Astrocyte (in vitro differentiated cells and primary cell): ENCODE data around the gene ZNF513.

Experiments used
- EZH2 ChIP-seq: IDR thresholded peaks from 2 replicates; pipeline ENCODE4 v1.6.1; 2012; ENCODE audit warnings: mild to moderate bottlenecking, low read length, inconsistent platforms; ENCODE audit not compliant: insufficient read depth
- TF ChIP-seq, protein P1 (sequence below): IDR thresholded peaks from 2 replicates; pipeline ENCODE4 v1.5.1; 2011; ENCODE audit warnings: low read depth, mild to moderate bottlenecking, inconsistent platforms, low read length, moderate library complexity; ENCODE audit not compliant: insufficient read depth

DNA sequence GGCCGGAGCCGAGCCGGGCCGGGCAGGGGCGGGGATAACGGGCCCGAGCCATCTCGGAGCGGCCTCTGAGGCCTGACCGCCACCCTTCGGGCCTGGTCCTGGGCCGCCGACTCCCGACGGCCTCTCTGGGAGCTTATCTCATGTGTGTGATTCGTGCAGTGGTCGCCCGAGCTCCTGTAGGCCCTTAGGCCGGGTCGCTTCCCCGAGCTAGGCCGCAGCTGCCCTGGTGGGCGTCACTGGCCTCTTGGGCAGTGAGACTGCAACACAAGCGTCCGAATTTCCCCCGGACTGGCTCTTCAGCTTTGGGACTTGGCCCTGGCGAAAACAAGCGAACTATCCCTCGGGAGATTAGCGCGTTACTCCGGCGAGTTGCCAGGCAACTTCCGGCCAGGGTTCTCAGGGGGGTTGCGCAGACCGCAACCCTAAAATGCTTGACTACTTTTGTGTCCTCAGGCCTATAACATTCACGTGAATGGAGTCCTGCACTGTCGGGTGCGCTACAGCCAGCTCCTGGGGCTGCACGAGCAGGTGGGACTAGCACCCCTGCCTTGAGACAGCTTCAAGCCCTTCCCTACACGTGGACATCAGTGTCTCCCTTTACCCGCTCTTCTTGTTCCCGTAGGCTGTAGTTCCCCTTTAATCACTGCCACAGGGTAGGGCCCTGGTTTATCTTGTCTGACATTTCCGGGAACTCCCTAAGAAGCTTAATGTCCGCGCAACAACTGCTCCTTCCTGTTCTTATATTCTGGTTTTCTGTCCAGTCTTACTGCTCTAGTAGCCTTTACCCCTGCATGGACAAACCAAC lies 9.5 kb downstream of the ZNF513 start:
- TF ChIP-seq, protein P1, sequence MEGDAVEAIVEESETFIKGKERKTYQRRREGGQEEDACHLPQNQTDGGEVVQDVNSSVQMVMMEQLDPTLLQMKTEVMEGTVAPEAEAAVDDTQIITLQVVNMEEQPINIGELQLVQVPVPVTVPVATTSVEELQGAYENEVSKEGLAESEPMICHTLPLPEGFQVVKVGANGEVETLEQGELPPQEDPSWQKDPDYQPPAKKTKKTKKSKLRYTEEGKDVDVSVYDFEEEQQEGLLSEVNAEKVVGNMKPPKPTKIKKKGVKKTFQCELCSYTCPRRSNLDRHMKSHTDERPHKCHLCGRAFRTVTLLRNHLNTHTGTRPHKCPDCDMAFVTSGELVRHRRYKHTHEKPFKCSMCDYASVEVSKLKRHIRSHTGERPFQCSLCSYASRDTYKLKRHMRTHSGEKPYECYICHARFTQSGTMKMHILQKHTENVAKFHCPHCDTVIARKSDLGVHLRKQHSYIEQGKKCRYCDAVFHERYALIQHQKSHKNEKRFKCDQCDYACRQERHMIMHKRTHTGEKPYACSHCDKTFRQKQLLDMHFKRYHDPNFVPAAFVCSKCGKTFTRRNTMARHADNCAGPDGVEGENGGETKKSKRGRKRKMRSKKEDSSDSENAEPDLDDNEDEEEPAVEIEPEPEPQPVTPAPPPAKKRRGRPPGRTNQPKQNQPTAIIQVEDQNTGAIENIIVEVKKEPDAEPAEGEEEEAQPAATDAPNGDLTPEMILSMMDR, result no peak
- no peak for TF ChIP-seq EZH2
